Activated T-cell treated with anti-CD3 and anti-CD28 coated beads for 4 hours (primary cell): Measurements from ENCODE around the gene DDX39B.

Source experiments
- DNase-seq: peaks from one replicate; pipeline ENCODE4 v3.0.0-alpha.2; 2020

The DDX39B gene

GRCh38 chr6:31546958-31547726, 5.3 kb upstream of the DDX39B start, which contains the start of gene NFKBIL1:
Gene NFKBIL1, plus strand, starts transcription at chr6:31547608. Its CDS starts 87 bp downstream, at chr6:31547695.
- peak; percentile 83 for DNase-seq

- DNase-seq, result peak; percentile 78
Observed at GRCh38 chr6:31546339-31546957, 4.6 kb upstream of the DDX39B start, which contains the start of gene ATP6V1G2. Gene ATP6V1G2, minus strand, starts transcription at chr6:31546608. Its CDS starts 49 bp downstream, at chr6:31546559.

GRCh38 chr6:31545291-31545690, 3.5 kb upstream of the DDX39B start:
- DNase-seq, result no peak

GRCh38 chr6:31544676-31545075, 2.9 kb upstream of the DDX39B start:
- no peak for DNase-seq

- DNase-seq, result no peak
Observed at GRCh38 chr6:31543639-31544038, 1.8 kb upstream of the DDX39B start.

- peak; percentile 48 for DNase-seq
Observed at GRCh38 chr6:31541059-31541657, 645 bp downstream of the DDX39B start.

GRCh38 chr6:31540640-31541039, 1.2 kb downstream of the DDX39B start:
- DNase-seq, result no peak

- no peak for DNase-seq
Observed at GRCh38 chr6:31538805-31539400, 2.9 kb downstream of the DDX39B start.

GRCh38 chr6:31535538-31536324, 6.1 kb downstream of the DDX39B start:
- DNase-seq, result no peak

GRCh38 chr6:31534521-31535040, 7.2 kb downstream of the DDX39B start:
- DNase-seq, result no peak

GRCh38 chr6:31534011-31534410, 7.8 kb downstream of the DDX39B start:
- DNase-seq, result no peak

- DNase-seq, result no peak
Observed at GRCh38 chr6:31533455-31533841, 8.4 kb downstream of the DDX39B start.

GRCh38 chr6:31532644-31533454, 9.0 kb downstream of the DDX39B start:
- no peak for DNase-seq

- no peak for DNase-seq
Observed at GRCh38 chr6:31531771-31532643, 9.8 kb downstream of the DDX39B start.

- no peak for DNase-seq
Observed at GRCh38 chr6:31531162-31531561, 10.6 kb downstream of the DDX39B start.

GRCh38 chr6:31530659-31531058, 11.1 kb downstream of the DDX39B start:
- no peak for DNase-seq

- no peak for DNase-seq
Observed at GRCh38 chr6:31529329-31530150, 12.3 kb downstream of the DDX39B start.

- DNase-seq, result no peak
Observed at GRCh38 chr6:31528821-31529328, 12.9 kb downstream of the DDX39B start, which contains the start of gene MCCD1. Gene MCCD1, plus strand, starts transcription at chr6:31528962. Its CDS starts 53 bp downstream, at chr6:31529015.

- DNase-seq, result no peak
Observed at GRCh38 chr6:31528307-31528777, 13.5 kb downstream of the DDX39B start.
